Left lung (tissue), 10 donors: ENCODE results near the gene CNPY1. TPM values are rescaled to one million over a fixed set of nuclear protein-coding genes. Genes with fewer than 3 reads are reported as not detected.
A peak's percentile ranks its signal among the peaks of the same experiment; 100 is the strongest.

ENCODE experiments used
- ATAC-seq: fragments of 200-7000 bp; cut with Tn5 transposase; one replicate; pipeline ENCODE4 v1.9.1; 2020; ENCODE audit warnings: moderate library complexity
- DNase-seq, 4 donors: peaks; one replicate each; pipeline ENCODE4 v3.0.0-alpha.2; 2013 to 2020
- H3K27ac ChIP-seq, 2 donors: fragments of 200-600 bp; sonication (generic) in 1 of 2; one replicate each; pipeline versions ENCODE4 v1.5.0 to v1.8.0; 2020 to 2021
- H3K27me3 ChIP-seq, 2 donors: fragments of 200-600 bp; sonication (generic) in 1 of 2; one replicate each; pipeline versions ENCODE4 v1.5.0 to v1.8.0; 2020 to 2021
- H3K36me3 ChIP-seq, 2 donors: fragments of 200-600 bp; sonication (generic) in 1 of 2; one replicate each; pipeline versions ENCODE4 v1.5.0 to v1.8.0; 2020 to 2021
- H3K4me1 ChIP-seq, 2 donors: fragments of 200-600 bp; one replicate each; pipeline ENCODE4 v1.8.0; 2021
- H3K4me3 ChIP-seq, 2 donors: fragments of 200-600 bp; sonication (generic) in 1 of 2; one replicate each; pipeline versions ENCODE4 v1.5.0 to v1.8.0; 2020 to 2021; ENCODE audit warnings: mild to moderate bottlenecking in 1 of 2
- H3K9me3 ChIP-seq, 2 donors: fragments of 200-600 bp; sonication (generic) in 1 of 2; one replicate each; pipeline versions ENCODE4 v1.5.0 to v1.8.0; 2020 to 2021
- intact Hi-C, 2 donors: fragments of 100-400 bp; cut with DNase I; formaldehyde crosslinking; loops; one replicate each; pipeline versions ENCODE4 v1.11.2 to v1.14.2; 2022
- polyA plus RNA-seq, 6 donors: library from polyadenylated mRNA; unstranded; fragments of 120-200 nt; gene quantifications; one replicate each; pipeline ENCODE4 v1.2.1, GENCODE V29; 2013; ENCODE audit not compliant: insufficient read length in 6 of 6
- total RNA-seq, 2 donors: library from RNA; stranded (reverse); fragmentation: NEBNext Ultra II Directional; extraction: Animal tissue kit (Norgen Biotek cat#: 25700); gene quantifications; one replicate each; pipeline ENCODE4 v1.2.1, GENCODE V29; 2021
- TF ChIP-seq, protein P1 (sequence below), 2 donors: fragments of 200-600 bp; sonication (generic) in 1 of 2; IDR thresholded peaks; one replicate each; pipeline versions ENCODE4 v1.5.0 to v1.8.0; 2021; ENCODE audit warnings: antibody characterized with exemption in 2 of 2
- donor health status: DM: no; HTN: yes; CAD: no.
- donor health status: DM: no; HTN: no; CAD: no.

Gene CNPY1
- total and polyA plus RNA-seq, 8 donors = not detected

- ATAC-seq (no peak), DNase-seq (peak in 1 of 4 donors; percentile 3)
- intact Hi-C loops = no loop called here
- H3K9me3 ChIP-seq = no peaks in the 10 kb centered on the region
- H3K4me3 ChIP-seq = no peak overlapping the region
- no peaks in the 10 kb centered on the region for H3K4me1 ChIP-seq
- H3K27me3 ChIP-seq = peaks cover 0 to 5% of the 10 kb centered on the region in 2 donors
- no peak overlapping the region for H3K27ac ChIP-seq
- TF ChIP-seq, protein P1, sequence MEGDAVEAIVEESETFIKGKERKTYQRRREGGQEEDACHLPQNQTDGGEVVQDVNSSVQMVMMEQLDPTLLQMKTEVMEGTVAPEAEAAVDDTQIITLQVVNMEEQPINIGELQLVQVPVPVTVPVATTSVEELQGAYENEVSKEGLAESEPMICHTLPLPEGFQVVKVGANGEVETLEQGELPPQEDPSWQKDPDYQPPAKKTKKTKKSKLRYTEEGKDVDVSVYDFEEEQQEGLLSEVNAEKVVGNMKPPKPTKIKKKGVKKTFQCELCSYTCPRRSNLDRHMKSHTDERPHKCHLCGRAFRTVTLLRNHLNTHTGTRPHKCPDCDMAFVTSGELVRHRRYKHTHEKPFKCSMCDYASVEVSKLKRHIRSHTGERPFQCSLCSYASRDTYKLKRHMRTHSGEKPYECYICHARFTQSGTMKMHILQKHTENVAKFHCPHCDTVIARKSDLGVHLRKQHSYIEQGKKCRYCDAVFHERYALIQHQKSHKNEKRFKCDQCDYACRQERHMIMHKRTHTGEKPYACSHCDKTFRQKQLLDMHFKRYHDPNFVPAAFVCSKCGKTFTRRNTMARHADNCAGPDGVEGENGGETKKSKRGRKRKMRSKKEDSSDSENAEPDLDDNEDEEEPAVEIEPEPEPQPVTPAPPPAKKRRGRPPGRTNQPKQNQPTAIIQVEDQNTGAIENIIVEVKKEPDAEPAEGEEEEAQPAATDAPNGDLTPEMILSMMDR (IDR thresholded peaks at IDR 0.05) = no peak
- no peaks in the 10 kb centered on the region for H3K36me3 ChIP-seq
Measured at GRCh38 chr7:155578016-155578415, 31.7 kb upstream of the CNPY1 start.

DNA sequence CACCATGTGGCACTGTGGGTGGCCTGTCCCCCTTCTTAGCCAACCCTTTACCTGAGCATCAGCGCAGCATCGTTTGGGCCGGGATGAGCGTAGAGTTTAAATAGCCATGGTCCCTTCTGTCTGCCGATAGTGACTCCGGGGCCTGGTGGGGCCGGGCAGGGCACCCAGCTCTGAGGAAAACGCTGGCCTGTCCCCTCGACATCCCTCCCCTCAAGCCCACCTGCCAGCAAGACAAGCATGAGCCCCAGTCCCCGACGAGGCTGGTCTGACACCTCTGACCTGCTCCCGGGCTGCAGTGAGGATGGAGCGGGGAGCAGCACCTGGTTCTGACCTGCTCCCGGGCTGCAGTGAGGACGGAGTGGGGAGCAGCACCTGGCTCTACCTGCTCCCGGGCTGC lies 31.1 kb upstream of the CNPY1 start:
- H3K9me3 ChIP-seq = no peaks in the 10 kb centered on the region
- ATAC-seq = no peak
- TF ChIP-seq, protein P1 (IDR thresholded peaks at IDR 0.05) = no peak
- H3K27me3 ChIP-seq = peaks cover 0 to 7% of the 10 kb centered on the region in 2 donors
- no peaks in the 10 kb centered on the region for H3K4me1 ChIP-seq
- DNase-seq = peak in 1 of 4 donors; percentile 21
- H3K27ac ChIP-seq = no peak overlapping the region
- intact Hi-C loops = no loop called here
- no peak overlapping the region for H3K4me3 ChIP-seq
- no peaks in the 10 kb centered on the region for H3K36me3 ChIP-seq

GRCh38 chr7:155576900-155577508 lies 30.6 kb upstream of the CNPY1 start:
- DNase-seq (no peak), ATAC-seq (peak; percentile 79)
- Histone ChIP-seq H3K4me3 (no peak overlapping the region), H3K27ac (no peak overlapping the region), H3K27me3 (peaks cover 0 to 12% of the 10 kb centered on the region in 2 donors), H3K9me3 (no peaks in the 10 kb centered on the region), H3K36me3 (no peaks in the 10 kb centered on the region), H3K4me1 (no peaks in the 10 kb centered on the region)
- TF ChIP-seq, protein P1 (IDR thresholded peaks at IDR 0.05) = no peak
- intact Hi-C loops = no loop called here

GRCh38 chr7:155576416-155576815 lies 30.1 kb upstream of the CNPY1 start:
- TF ChIP-seq, protein P1 (IDR thresholded peaks at IDR 0.05) = no peak
- Histone ChIP-seq H3K4me1 (no peaks in the 10 kb centered on the region), H3K9me3 (no peaks in the 10 kb centered on the region), H3K4me3 (no peak overlapping the region), H3K27me3 (peaks cover 0 to 17% of the 10 kb centered on the region in 2 donors), H3K27ac (no peak overlapping the region), H3K36me3 (no peaks in the 10 kb centered on the region)
- intact Hi-C loops = no loop called here
- DNase-seq (peak in 1 of 4 donors; percentile 44), ATAC-seq (peak; percentile 80)

GRCh38 chr7:155574556-155575290 lies 28.4 kb upstream of the CNPY1 start:
- TF ChIP-seq, protein P1 (IDR thresholded peaks at IDR 0.05) = no peak
- Histone ChIP-seq H3K27ac (no peak overlapping the region), H3K27me3 (peaks cover 0 to 27% of the 10 kb centered on the region in 2 donors), H3K4me3 (no peak overlapping the region), H3K36me3 (no peaks in the 10 kb centered on the region), H3K9me3 (no peaks in the 10 kb centered on the region), H3K4me1 (no peaks in the 10 kb centered on the region)
- intact Hi-C loops = no loop called here
- ATAC-seq (no peak), DNase-seq (no peak)
